LNCaP clone FGC (cell line): Measurements from ENCODE around the gene ITGB4.

ENCODE experiments used
- DNase-seq: peaks from one replicate; pipeline ENCODE4 v3.0.0-alpha.2; 2011; ENCODE audit warnings: low read depth
- H3K4me3 ChIP-seq: 2 replicates; pipeline ENCODE4 v1.5.1; 2011; ENCODE audit warnings: mild to moderate bottlenecking, low read depth, low read length, control low read depth
- TF ChIP-seq, protein P1 (sequence below): IDR thresholded peaks from 2 replicates; pipeline ENCODE4 v1.5.1; 2012; ENCODE audit warnings: mild to moderate bottlenecking; ENCODE audit not compliant: control insufficient read depth, insufficient read depth; ENCODE audit errors: extremely low read depth

Gene ITGB4

GRCh38 chr17:75722076-75722475 lies 817 bp downstream of the ITGB4 start:
- no peak overlapping the region for H3K4me3 ChIP-seq
- DNase-seq: no peak
- TF ChIP-seq, protein P1, sequence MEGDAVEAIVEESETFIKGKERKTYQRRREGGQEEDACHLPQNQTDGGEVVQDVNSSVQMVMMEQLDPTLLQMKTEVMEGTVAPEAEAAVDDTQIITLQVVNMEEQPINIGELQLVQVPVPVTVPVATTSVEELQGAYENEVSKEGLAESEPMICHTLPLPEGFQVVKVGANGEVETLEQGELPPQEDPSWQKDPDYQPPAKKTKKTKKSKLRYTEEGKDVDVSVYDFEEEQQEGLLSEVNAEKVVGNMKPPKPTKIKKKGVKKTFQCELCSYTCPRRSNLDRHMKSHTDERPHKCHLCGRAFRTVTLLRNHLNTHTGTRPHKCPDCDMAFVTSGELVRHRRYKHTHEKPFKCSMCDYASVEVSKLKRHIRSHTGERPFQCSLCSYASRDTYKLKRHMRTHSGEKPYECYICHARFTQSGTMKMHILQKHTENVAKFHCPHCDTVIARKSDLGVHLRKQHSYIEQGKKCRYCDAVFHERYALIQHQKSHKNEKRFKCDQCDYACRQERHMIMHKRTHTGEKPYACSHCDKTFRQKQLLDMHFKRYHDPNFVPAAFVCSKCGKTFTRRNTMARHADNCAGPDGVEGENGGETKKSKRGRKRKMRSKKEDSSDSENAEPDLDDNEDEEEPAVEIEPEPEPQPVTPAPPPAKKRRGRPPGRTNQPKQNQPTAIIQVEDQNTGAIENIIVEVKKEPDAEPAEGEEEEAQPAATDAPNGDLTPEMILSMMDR: no peak

- no peak for DNase-seq
- TF ChIP-seq, protein P1: no peak
- H3K4me3 ChIP-seq: no peak overlapping the region
These were observed 1.4 kb downstream of the ITGB4 start for GRCh38 chr17:75722542-75723095.

DNA sequence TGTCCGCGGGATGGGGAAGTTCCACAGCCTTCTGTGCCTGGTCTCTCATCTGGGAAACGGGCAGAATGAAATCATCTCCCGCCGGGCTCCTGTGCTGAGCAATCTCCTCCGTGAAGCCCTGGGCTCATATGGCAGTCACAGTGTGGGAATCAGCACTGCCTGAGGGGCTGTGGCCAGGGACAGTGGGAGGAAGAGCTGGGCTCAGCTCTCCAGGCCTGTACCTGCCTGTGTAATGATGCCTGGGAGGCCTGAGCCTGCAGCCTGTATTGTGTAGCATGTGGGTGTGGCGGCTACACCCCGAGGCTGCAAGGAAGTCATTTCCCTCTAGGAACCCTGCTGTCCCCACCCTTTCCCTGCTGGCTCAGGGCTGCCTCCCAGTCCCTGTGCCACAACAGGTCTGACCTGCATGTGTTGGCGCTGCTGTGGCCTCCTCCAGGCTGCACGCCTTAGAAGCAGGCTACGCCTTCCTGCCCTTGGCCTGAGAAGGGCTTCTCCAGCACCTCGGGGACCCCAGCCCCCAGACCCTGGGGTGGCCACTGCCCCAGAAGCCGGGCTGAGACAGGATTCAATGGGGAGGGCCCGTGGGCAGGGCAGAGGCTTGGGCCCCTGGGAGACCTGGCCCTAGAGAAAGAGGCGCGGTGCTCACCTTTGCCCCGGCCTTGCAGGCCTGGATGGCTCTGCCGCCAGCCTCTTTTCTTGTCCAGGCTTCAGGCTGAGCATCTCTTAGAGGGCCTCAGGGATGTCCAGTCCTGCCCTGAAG lies 2.1 kb downstream of the ITGB4 start:
- TF ChIP-seq, protein P1: no peak
- H3K4me3 ChIP-seq: no peak overlapping the region
- no peak for DNase-seq

DNA sequence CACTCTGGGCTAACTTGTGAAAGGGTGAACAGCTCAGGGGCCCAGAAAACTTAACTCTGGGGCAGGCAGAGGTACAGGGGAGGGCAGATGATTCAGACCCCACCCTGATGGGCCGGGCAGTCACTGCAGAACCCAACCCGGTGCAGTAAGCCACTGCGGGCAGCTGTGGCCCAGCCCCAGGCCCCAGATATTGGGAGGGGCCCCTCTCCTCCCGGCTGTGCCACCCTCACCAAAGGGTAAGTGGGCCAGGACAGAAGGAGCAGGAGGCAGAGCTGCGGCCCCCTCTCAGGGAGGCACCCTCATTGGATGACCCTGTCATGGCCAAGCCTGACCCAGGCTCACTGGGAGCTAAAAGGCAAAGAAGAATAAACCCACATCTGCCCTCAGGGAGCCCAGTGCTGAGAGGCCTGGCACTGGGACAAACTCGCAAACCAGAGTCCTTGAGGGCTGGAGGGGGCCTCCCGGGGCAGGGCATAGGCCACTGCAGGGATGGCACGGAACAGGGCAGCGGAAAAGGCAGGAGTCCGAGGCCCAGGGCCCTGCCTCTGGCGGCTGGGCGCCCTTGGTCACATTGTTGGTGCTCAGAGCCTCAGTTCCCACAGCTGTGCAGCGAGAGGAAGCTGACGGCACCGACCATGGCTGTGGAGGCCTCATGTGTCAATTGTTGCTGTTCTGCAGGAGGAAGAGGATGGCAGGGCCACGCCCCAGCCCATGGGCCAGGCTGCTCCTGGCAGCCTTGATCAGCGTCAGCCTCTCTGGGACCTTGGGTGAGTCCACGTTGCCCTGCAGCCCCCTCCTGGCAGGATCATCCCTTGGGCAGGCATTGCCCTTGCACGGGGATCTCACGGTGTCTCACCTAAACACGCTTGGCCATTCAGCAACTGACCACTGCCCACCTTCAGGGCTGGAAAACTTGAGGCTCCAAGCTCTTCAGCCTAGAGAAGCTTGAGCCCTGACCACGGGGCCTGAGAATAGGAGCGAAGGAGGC lies 3.1 kb downstream of the ITGB4 start:
- no peak overlapping the region for H3K4me3 ChIP-seq
- no peak for DNase-seq
- TF ChIP-seq, protein P1: no peak

DNA sequence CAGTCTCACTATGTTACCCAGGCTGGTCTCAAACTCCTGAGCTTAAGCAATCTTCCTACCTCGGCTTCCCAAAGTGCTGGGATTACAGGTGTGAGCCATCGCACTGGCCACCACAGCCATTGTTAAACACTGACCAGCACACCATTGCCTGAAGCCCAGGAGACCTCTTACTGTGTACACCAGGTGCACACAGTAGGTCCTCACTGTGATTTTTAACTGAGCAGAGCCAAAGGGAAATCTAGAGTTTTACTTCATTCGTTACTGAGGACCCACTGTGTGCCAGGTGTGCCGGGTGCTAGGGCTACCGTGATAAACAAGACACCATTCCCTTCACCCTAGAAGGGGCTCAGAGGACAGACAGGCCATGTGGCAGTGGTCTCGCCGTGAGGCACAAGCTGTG lies 4.2 kb downstream of the ITGB4 start:
- TF ChIP-seq, protein P1: no peak
- no peak for DNase-seq
- H3K4me3 ChIP-seq: no peak overlapping the region

- DNase-seq: no peak
- TF ChIP-seq, protein P1: no peak
- H3K4me3 ChIP-seq: no peak overlapping the region
These were observed 6.1 kb downstream of the ITGB4 start for GRCh38 chr17:75727391-75727790.
